Rectal smooth muscle tissue (tissue), 1 donor: ENCODE measurements around the gene PTK6.

ENCODE experiments used
- H3K27ac ChIP-seq: one replicate; pipeline ENCODE4 v1.7.0; 2013; ENCODE audit warnings: low read depth, low read length, inconsistent platforms
- H3K27me3 ChIP-seq: one replicate; pipeline ENCODE4 v1.7.0; 2013; ENCODE audit warnings: low read length; ENCODE audit not compliant: control insufficient read depth, insufficient read depth
- H3K36me3 ChIP-seq: one replicate; pipeline ENCODE4 v1.7.0; 2013; ENCODE audit warnings: low read length; ENCODE audit not compliant: control insufficient read depth, insufficient read depth
- H3K4me1 ChIP-seq: one replicate; pipeline ENCODE4 v1.7.0; 2013; ENCODE audit warnings: low read length; ENCODE audit not compliant: control insufficient read depth, insufficient read depth
- H3K4me3 ChIP-seq: one replicate; pipeline ENCODE4 v1.7.0; 2013; ENCODE audit warnings: low read length
- H3K9ac ChIP-seq: one replicate; pipeline ENCODE4 v1.7.0; 2013; ENCODE audit warnings: low read length

The PTK6 gene

DNA sequence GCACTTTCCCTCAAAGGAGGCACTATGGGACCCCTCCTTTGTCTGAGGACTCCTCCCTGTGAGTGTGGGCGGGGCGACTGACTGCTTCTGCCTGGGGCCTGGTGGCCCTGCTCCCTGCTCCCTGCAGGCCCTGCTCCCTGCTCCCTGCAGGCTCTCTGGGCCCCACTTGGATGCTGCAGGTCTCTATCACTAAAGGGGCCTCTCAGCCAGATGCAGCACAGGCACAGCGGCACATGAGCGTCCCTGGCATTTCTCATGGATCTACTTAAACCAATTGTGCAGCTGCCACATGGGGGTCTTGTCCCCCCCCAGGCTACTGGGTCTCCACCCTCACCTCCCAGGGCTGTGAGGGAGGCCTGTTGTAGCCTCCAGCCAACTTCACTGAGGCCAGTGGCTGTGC lies 46.1 kb downstream of the PTK6 start:
- peaks cover 7% of the 10 kb centered on the region for H3K27me3 ChIP-seq
- H3K36me3 ChIP-seq = no peaks in the 10 kb centered on the region
- H3K4me1 ChIP-seq = no peaks in the 10 kb centered on the region
- H3K27ac ChIP-seq = no peak overlapping the region
- no peak overlapping the region for H3K9ac ChIP-seq
- no peak overlapping the region for H3K4me3 ChIP-seq

DNA sequence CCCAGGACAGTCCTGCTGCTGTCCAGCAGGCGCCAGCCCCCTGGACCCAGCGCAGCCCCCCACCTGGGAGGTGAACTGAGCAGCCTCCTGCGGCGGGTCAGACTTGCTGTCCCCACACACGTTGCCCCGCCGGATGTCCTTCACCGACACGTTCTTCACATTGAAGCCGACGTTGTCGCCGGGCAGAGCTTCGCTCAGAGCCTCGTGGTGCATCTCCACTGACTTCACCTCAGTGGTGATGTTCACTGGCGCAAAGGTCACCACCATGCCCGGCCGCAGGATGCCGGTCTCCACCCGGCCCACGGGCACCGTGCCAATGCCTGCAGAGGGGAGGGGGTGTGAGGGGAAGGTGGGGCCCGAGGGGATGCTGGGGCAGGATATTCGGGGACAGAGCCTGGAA lies 46.8 kb downstream of the PTK6 start:
- H3K36me3 ChIP-seq = no peaks in the 10 kb centered on the region
- H3K9ac ChIP-seq = no peak overlapping the region
- no peak overlapping the region for H3K27ac ChIP-seq
- H3K4me1 ChIP-seq = no peaks in the 10 kb centered on the region
- no peak overlapping the region for H3K4me3 ChIP-seq
- peaks cover 7% of the 10 kb centered on the region for H3K27me3 ChIP-seq

DNA sequence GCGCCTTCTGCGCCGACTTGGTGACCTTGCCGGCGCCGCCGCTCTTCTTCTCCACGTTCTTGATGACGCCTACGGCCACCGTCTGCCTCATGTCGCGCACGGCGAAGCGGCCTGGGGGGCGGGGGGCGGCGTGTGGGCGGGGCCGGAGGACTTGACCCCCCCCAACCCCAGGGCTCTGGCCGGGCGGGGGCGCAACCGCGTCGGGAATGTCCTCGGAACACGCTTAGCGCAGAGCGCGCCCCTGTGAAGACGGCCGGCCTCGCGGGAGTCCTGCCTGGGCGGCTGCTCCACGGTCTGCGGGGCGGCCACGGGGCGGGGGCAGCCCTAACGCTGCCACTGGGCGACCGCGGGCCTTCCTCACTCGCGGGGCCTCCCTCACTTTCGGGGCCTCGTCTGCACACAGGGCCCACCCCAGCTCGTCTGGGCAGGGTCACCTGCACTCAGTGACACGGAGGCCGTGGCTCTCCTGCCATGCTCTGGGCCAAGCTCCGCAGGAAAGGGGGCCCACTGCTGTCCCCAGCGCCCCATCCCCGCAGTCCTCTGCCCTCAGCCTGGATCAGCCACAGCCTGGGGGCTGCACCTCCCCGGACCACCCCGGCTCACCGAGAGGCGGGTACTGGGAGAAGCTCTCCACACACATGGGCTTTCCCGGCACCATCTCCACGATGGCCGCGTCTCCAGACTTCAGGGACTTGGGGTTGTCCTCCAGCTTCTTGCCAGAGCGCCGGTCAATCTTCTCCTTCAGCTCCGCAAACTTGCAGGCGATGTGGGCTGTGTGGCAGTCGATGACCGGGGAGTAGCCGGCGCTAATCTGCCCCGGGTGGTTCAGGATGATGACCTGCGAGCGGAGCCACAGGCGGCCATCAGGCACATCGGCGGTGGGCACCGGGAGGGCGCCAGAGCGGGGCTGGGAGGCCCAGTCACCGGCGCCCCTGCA lies 48.6 kb downstream of the PTK6 start:
- Histone ChIP-seq H3K27me3 (peaks cover 7% of the 10 kb centered on the region), H3K9ac (no peak overlapping the region), H3K36me3 (no peaks in the 10 kb centered on the region), H3K27ac (no peak overlapping the region), H3K4me3 (no peak overlapping the region), H3K4me1 (no peaks in the 10 kb centered on the region)

GRCh38 chr20:63487781-63488241 lies 49.4 kb downstream of the PTK6 start:
- H3K36me3 ChIP-seq = no peaks in the 10 kb centered on the region
- H3K27ac ChIP-seq = no peak overlapping the region
- H3K4me3 ChIP-seq = no peak overlapping the region
- peaks cover 7% of the 10 kb centered on the region for H3K27me3 ChIP-seq
- no peak overlapping the region for H3K9ac ChIP-seq
- no peaks in the 10 kb centered on the region for H3K4me1 ChIP-seq

GRCh38 chr20:63487116-63487764 lies 49.9 kb downstream of the PTK6 start:
- H3K4me3 ChIP-seq = no peak overlapping the region
- H3K27me3 ChIP-seq = peaks cover 7% of the 10 kb centered on the region
- H3K36me3 ChIP-seq = no peaks in the 10 kb centered on the region
- H3K9ac ChIP-seq = no peak overlapping the region
- H3K27ac ChIP-seq = no peak overlapping the region
- H3K4me1 ChIP-seq = no peaks in the 10 kb centered on the region

- Histone ChIP-seq H3K4me1 (no peaks in the 10 kb centered on the region), H3K4me3 (no peak overlapping the region), H3K27ac (no peak overlapping the region), H3K36me3 (no peaks in the 10 kb centered on the region), H3K27me3 (peaks cover 10% of the 10 kb centered on the region), H3K9ac (no peak overlapping the region)
Observed at GRCh38 chr20:63486300-63486855, 50.8 kb downstream of the PTK6 start.

- Histone ChIP-seq H3K27ac (no peak overlapping the region), H3K4me3 (no peak overlapping the region), H3K27me3 (peaks cover 10% of the 10 kb centered on the region), H3K36me3 (no peaks in the 10 kb centered on the region), H3K9ac (no peak overlapping the region), H3K4me1 (no peaks in the 10 kb centered on the region)
Observed at GRCh38 chr20:63484651-63485403, 52.3 kb downstream of the PTK6 start.

DNA sequence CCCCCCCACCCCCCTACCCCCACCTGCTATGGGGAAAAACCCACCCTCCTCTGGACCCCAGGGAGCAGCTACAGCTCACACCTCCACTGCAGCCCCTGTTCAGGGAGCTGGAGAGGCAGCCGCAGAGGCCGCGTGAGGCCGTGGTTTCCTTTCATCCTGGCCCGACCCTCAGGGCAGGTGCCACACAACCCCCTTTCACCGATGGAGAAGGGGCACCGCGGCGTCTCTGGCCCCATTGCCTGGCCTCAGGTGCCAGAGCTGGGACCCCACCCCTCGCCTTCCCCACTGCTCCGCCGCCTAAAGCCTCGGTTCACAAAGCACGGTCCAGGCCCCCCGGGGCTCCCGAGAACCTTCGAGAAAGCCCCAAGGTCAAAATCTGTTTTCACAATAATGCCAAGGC lies 52.9 kb downstream of the PTK6 start:
- Histone ChIP-seq H3K36me3 (no peaks in the 10 kb centered on the region), H3K4me1 (no peaks in the 10 kb centered on the region), H3K9ac (no peak overlapping the region), H3K27ac (no peak overlapping the region), H3K4me3 (no peak overlapping the region), H3K27me3 (peaks cover 10% of the 10 kb centered on the region)

DNA sequence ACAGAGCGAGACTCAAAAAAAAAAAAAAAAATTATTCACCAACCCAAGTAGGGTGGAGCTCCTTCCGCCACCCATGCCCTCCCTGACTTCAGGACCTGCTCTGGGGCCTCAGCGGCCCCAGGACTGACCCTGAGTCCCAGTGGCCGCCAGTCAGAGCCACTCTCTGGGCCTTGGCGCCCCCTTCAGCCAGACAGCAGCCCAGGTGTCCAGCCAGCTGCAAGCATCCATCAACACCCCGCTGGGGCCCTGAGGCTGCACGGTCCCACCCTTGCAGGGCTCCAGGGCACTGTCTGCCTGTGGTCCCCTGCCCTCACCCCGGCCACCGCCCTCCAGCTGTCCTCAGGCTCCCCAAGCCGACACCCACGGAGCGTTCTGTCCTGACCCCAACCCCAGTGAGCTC lies 53.3 kb downstream of the PTK6 start:
- H3K4me1 ChIP-seq = no peaks in the 10 kb centered on the region
- peaks cover 13% of the 10 kb centered on the region for H3K27me3 ChIP-seq
- H3K4me3 ChIP-seq = no peak overlapping the region
- no peak overlapping the region for H3K9ac ChIP-seq
- no peak overlapping the region for H3K27ac ChIP-seq
- no peaks in the 10 kb centered on the region for H3K36me3 ChIP-seq

GRCh38 chr20:63482021-63482587 lies 55.1 kb downstream of the PTK6 start:
- no peaks in the 10 kb centered on the region for H3K4me1 ChIP-seq
- no peak overlapping the region for H3K9ac ChIP-seq
- H3K36me3 ChIP-seq = no peaks in the 10 kb centered on the region
- peaks cover 15% of the 10 kb centered on the region for H3K27me3 ChIP-seq
- H3K27ac ChIP-seq = no peak overlapping the region
- H3K4me3 ChIP-seq = no peak overlapping the region

GRCh38 chr20:63481503-63481902 lies 55.7 kb downstream of the PTK6 start:
- peaks cover 14% of the 10 kb centered on the region for H3K27me3 ChIP-seq
- H3K9ac ChIP-seq = no peak overlapping the region
- H3K4me3 ChIP-seq = no peak overlapping the region
- H3K27ac ChIP-seq = no peak overlapping the region
- no peaks in the 10 kb centered on the region for H3K36me3 ChIP-seq
- H3K4me1 ChIP-seq = no peaks in the 10 kb centered on the region
